PC-3 (cell line): ENCODE data around the gene TBC1D2B.

Source experiments
- CTCF ChIP-seq: fragments of 300-600 bp; sonication (generic); conservative IDR thresholded peaks from 2 replicates; pipeline ENCODE4 v1.5.1; 2017; ENCODE audit warnings: antibody characterized with exemption, low read depth, mild to moderate bottlenecking, low read length
- EZH2 ChIP-seq: fragments of 300-600 bp; sonication (generic); IDR thresholded peaks from one replicate; pipeline ENCODE4 v1.6.1; 2017; ENCODE audit warnings: antibody characterized with exemption, mild to moderate bottlenecking, low read length; ENCODE audit not compliant: unreplicated experiment
- EZH2phosphoT487 ChIP-seq: fragments of 300-600 bp; sonication (generic); IDR thresholded peaks from 2 replicates; pipeline ENCODE4 v1.6.1; 2018; ENCODE audit warnings: mild to moderate bottlenecking, antibody characterized with exemption, low read length, borderline replicate concordance

GRCh38 chr15:78034495-78035191, 42.9 kb downstream of the TBC1D2B start:
- no peak for TF ChIP-seq CTCF
- TF ChIP-seq EZH2 = no peak
- no peak for TF ChIP-seq EZH2phosphoT487
